ENCODE data around the gene STK32C.

- TF ChIP-seq CTCF (IDR thresholded peaks at IDR 0.05) (no peak), POLR2A (IDR thresholded peaks at IDR 0.05) (no peak)
These were observed 36.6 kb upstream of the STK32C start for GRCh38 chr10:132344386-132344785.
